ENCODE results near the gene CPE.
"Not testable (repeated sequence)": the region's sequence is repeated elsewhere in the genome, so short reads cannot be mapped to it uniquely, and the experiment has no call there.

CPE gene

GRCh38 chr4:165410214-165410613 lies 31.4 kb downstream of the CPE start:
- DNase-seq: peak; percentile 22 to 38

GRCh38 chr4:165415910-165416309 lies 37.1 kb downstream of the CPE start:
- DNase-seq: peak in 1 of 2 experiments; percentile 33

- DNase-seq: peak; percentile 50 to 84
Observed at GRCh38 chr4:165418073-165418472, 39.3 kb downstream of the CPE start.

GRCh38 chr4:165425629-165426028 lies 46.8 kb downstream of the CPE start:
- DNase-seq: no peak

- DNase-seq: no peak
Observed at GRCh38 chr4:165426331-165426730, 47.5 kb downstream of the CPE start.

- DNase-seq: no peak
Observed at GRCh38 chr4:165426823-165427222, 48.0 kb downstream of the CPE start.

- no peak for DNase-seq
Observed at GRCh38 chr4:165428957-165429356, 50.1 kb downstream of the CPE start.

GRCh38 chr4:165433529-165433928 lies 54.7 kb downstream of the CPE start:
- no peak for DNase-seq

- DNase-seq: peak in 1 of 2 experiments; percentile 48
Observed at GRCh38 chr4:165437691-165438090, 58.9 kb downstream of the CPE start.

GRCh38 chr4:165439344-165439743 lies 60.5 kb downstream of the CPE start:
- peak in 1 of 2 experiments; percentile 63 for DNase-seq

- peak; percentile 60 to 67 for DNase-seq
Observed at GRCh38 chr4:165439981-165440380, 61.2 kb downstream of the CPE start.

GRCh38 chr4:165440415-165441158 lies 61.8 kb downstream of the CPE start:
- peak; percentile 77 to 90 for DNase-seq

GRCh38 chr4:165443276-165443675 lies 64.5 kb downstream of the CPE start:
- no peak for DNase-seq

GRCh38 chr4:165448700-165449099 lies 69.9 kb downstream of the CPE start:
- DNase-seq: no peak

- DNase-seq: no peak
Observed at GRCh38 chr4:165449333-165449732, 70.5 kb downstream of the CPE start.

- peak; percentile 37 to 77 for DNase-seq
Observed at GRCh38 chr4:165450871-165451270, 72.1 kb downstream of the CPE start.

- DNase-seq: not testable (repeated sequence)
Observed at GRCh38 chr4:165453140-165453539, 74.3 kb downstream of the CPE start.

- no peak for DNase-seq
Observed at GRCh38 chr4:165454426-165454825, 75.6 kb downstream of the CPE start.

- peak in 1 of 2 experiments; percentile 41 for DNase-seq
Observed at GRCh38 chr4:165457793-165458192, 79.0 kb downstream of the CPE start.

GRCh38 chr4:165458471-165458870 lies 79.7 kb downstream of the CPE start:
- DNase-seq: no peak

- peak; percentile 8 to 33 for DNase-seq
Observed at GRCh38 chr4:165461159-165461821, 82.5 kb downstream of the CPE start.

- no peak for DNase-seq
Observed at GRCh38 chr4:165462009-165462408, 83.2 kb downstream of the CPE start.

GRCh38 chr4:165464376-165464775 lies 85.6 kb downstream of the CPE start:
- peak in 1 of 2 experiments; percentile 47 for DNase-seq

GRCh38 chr4:165464813-165465381 lies 86.1 kb downstream of the CPE start:
- peak; percentile 34 to 57 for DNase-seq
